Liver (tissue), 9 donors: ENCODE results near the gene PPP2CA. TPM values are rescaled to one million over a fixed set of nuclear protein-coding genes. Genes with fewer than 3 reads are reported as not detected.

Experiments used
- DNase-seq: peaks from one replicate; pipeline ENCODE4 v3.0.0-alpha.2; 2017; ENCODE audit warnings: low spot score
- H3K27ac ChIP-seq, 2 donors: one replicate each; pipeline ENCODE4 v1.7.0; 2013; ENCODE audit warnings: inconsistent platforms in 2 of 2, low read length in 2 of 2, control low read depth in 1 of 2, low read depth in 1 of 2, mild to moderate bottlenecking in 1 of 2
- H3K27me3 ChIP-seq, 4 donors: one replicate each; pipeline versions ENCODE4 v1.6.1 to v1.7.0; 2013; ENCODE audit warnings: low read length in 3 of 4, inconsistent platforms in 1 of 4, mild to moderate bottlenecking in 1 of 4, moderate library complexity in 1 of 4; ENCODE audit not compliant: control insufficient read depth in 4 of 4, insufficient read depth in 4 of 4
- H3K36me3 ChIP-seq, 4 donors: one replicate each; pipeline versions ENCODE4 v1.6.1 to v1.7.0; 2013; ENCODE audit warnings: low read length in 3 of 4, mild to moderate bottlenecking in 3 of 4, low read depth in 1 of 4, moderate library complexity in 1 of 4; ENCODE audit not compliant: control insufficient read depth in 4 of 4, insufficient read depth in 3 of 4
- H3K4me1 ChIP-seq, 4 donors: one replicate each; pipeline versions ENCODE4 v1.6.1 to v1.7.0; 2013; ENCODE audit warnings: low read length in 3 of 4, mild to moderate bottlenecking in 3 of 4, moderate library complexity in 1 of 4; ENCODE audit not compliant: control insufficient read depth in 4 of 4, insufficient read depth in 4 of 4
- H3K4me3 ChIP-seq, 3 donors: one replicate each; pipeline versions ENCODE4 v1.6.1 to v1.7.0; 2013; ENCODE audit warnings: low read length in 3 of 3, control low read depth in 1 of 3, low read depth in 1 of 3, mild to moderate bottlenecking in 1 of 3
- H3K9ac ChIP-seq, 2 donors: one replicate each; pipeline ENCODE4 v1.7.0; 2013; ENCODE audit warnings: low read length in 2 of 2, mild to moderate bottlenecking in 2 of 2, moderate library complexity in 2 of 2, control low read depth in 1 of 2, low read depth in 1 of 2
- H3K9me3 ChIP-seq, 4 donors: one replicate each; pipeline versions ENCODE4 v1.6.1 to v1.7.0; 2013; ENCODE audit warnings: low read length in 3 of 4; ENCODE audit not compliant: control insufficient read depth in 4 of 4
- CTCF ChIP-seq: fragments of 150-350 bp; IDR thresholded peaks from 2 replicates; pipeline ENCODE4 v1.5.1; 2017; ENCODE audit warnings: improper control_type of control experiment, low read depth, low read length; ENCODE audit not compliant: missing input control
- EGR1 ChIP-seq, 2 donors: IDR thresholded peaks; 2 replicates each; pipeline ENCODE4 v1.6.1; 2016 to 2018; ENCODE audit warnings: antibody characterized with exemption in 2 of 2, low read depth in 2 of 2
- FOXA1 ChIP-seq: IDR thresholded peaks from 2 replicates; pipeline ENCODE4 v1.6.1; 2016; ENCODE audit warnings: antibody characterized with exemption
- FOXA2 ChIP-seq: IDR thresholded peaks from 2 replicates; pipeline ENCODE4 v1.6.1; 2016; ENCODE audit warnings: antibody characterized with exemption
- GABPA ChIP-seq, 2 donors: IDR thresholded peaks in 1 of 2; conservative IDR thresholded peaks in 1 of 2; 2 replicates each; pipeline ENCODE4 v1.6.1; 2016; ENCODE audit warnings: antibody characterized with exemption in 2 of 2, mild to moderate bottlenecking in 1 of 2, moderate library complexity in 1 of 2
- HNF4A ChIP-seq, 2 donors: conservative IDR thresholded peaks; 2 replicates each; pipeline ENCODE4 v1.6.1; 2016; ENCODE audit warnings: antibody characterized with exemption in 2 of 2, mild to moderate bottlenecking in 2 of 2
- HNF4G ChIP-seq: IDR thresholded peaks from 2 replicates; pipeline ENCODE4 v1.6.1; 2016; ENCODE audit warnings: antibody characterized with exemption
- JUND ChIP-seq, 2 donors: IDR thresholded peaks; 2 replicates each; pipeline ENCODE4 v1.6.1; 2016; ENCODE audit warnings: antibody characterized with exemption in 2 of 2
- MAX ChIP-seq: IDR thresholded peaks from 2 replicates; pipeline ENCODE4 v1.6.1; 2016; ENCODE audit warnings: antibody characterized with exemption
- NR2F2 ChIP-seq: IDR thresholded peaks from 2 replicates; pipeline ENCODE4 v1.6.1; 2016; ENCODE audit warnings: antibody characterized with exemption
- RAD21 ChIP-seq, 2 donors: IDR thresholded peaks; 2 replicates each; pipeline ENCODE4 v1.6.1; 2016; ENCODE audit warnings: antibody characterized with exemption in 2 of 2, mild to moderate bottlenecking in 2 of 2
- RXRA ChIP-seq, 2 donors: IDR thresholded peaks; 2 replicates each; pipeline ENCODE4 v1.6.1; 2017 to 2018; ENCODE audit warnings: antibody characterized with exemption in 2 of 2, mild to moderate bottlenecking in 1 of 2
- SP1 ChIP-seq: IDR thresholded peaks from 2 replicates; pipeline ENCODE4 v1.6.1; 2018; ENCODE audit warnings: antibody characterized with exemption, mild to moderate bottlenecking
- TAF1 ChIP-seq: conservative IDR thresholded peaks from 2 replicates; pipeline ENCODE4 v1.6.1; 2016; ENCODE audit warnings: antibody characterized with exemption, mild to moderate bottlenecking
- YY1 ChIP-seq: IDR thresholded peaks from 2 replicates; pipeline ENCODE4 v1.6.1; 2016; ENCODE audit warnings: antibody characterized with exemption, mild to moderate bottlenecking
- WGBS: extraction: QIAGEN DNeasy Blood & Tissue Kit; methylation state at CpG from one replicate; pipeline ENCODE4 v1.1.7; 2013; 5-methylcytosine and 5-hydroxymethylcytosine counted together
- polyA plus RNA-seq, 2 donors: library from polyadenylated mRNA; stranded (reverse) in 1 of 2; unstranded in 1 of 2; fragments of 200-250 nt in 1 of 2; fragments of >200 nt in 1 of 2; fragmentation: Nextera tagmentation in 1 of 2; extraction: Ambion mirVana in 1 of 2; gene quantifications; one replicate each; pipeline versions ENCODE4 v1.2.1 to v1.2.3, GENCODE V29; 2013 to 2015
- total RNA-seq, 2 donors: library from RNA; depleted of rRNA; stranded (reverse); fragments of >200 nt; gene quantifications; one replicate each; pipeline ENCODE4 v1.2.3, GENCODE V29; 2014
- TF ChIP-seq, protein P1 (sequence below): IDR thresholded peaks from 2 replicates; pipeline ENCODE4 v1.6.1; 2016; ENCODE audit warnings: antibody characterized with exemption, mild to moderate bottlenecking
- TF ChIP-seq, protein P2 (sequence below): IDR thresholded peaks from 2 replicates; pipeline ENCODE4 v1.6.1; 2016; ENCODE audit warnings: antibody characterized with exemption
- TF ChIP-seq, protein P3 (sequence below): IDR thresholded peaks from 2 replicates; pipeline ENCODE4 v1.6.1; 2016; ENCODE audit warnings: antibody characterized with exemption
- donor health status: healthy.
- donor health status: healthy.
- donor health status: healthy.
- donor health status: healthy.
- donor health status: healthy.

Gene PPP2CA
- total and polyA plus RNA-seq, 4 donors = 43.3 to 71.6 (median 55.1) TPM

DNA sequence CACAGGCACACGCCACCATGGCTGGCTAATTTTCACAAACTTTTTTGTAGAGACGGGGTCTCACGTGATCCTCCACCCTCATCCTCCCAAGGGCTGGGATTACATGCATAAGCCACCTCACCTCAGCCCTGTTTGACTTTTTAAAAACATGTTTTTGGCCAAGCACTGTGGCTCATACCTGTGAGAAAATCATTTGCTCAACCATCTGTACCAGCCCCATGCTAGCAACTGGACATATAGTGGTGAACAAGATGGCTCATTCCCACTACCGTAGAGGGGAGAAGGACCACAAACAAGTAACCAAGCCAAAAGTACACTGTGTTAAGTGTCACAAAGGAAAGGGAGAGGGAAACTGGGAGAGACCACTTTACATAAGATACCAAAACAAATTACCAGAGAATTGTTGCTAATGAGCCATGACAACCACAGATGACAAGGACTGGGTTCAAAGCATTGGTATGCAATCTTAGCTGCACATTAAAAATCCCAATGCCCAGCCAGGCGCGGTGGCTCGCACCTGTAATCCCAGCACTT, 19.2 kb downstream of the PPP2CA start:
- no peak for TF ChIP-seq HNF4G
- no peak for TF ChIP-seq FOXA1
- TF ChIP-seq HNF4A (conservative IDR thresholded peaks at IDR 0.05) = no peak
- no peak for TF ChIP-seq RXRA (IDR thresholded peaks at IDR 0.05)
- TF ChIP-seq MAX = no peak
- 83% methylated on average over 7 of the region's 7 CpGs for WGBS

DNA sequence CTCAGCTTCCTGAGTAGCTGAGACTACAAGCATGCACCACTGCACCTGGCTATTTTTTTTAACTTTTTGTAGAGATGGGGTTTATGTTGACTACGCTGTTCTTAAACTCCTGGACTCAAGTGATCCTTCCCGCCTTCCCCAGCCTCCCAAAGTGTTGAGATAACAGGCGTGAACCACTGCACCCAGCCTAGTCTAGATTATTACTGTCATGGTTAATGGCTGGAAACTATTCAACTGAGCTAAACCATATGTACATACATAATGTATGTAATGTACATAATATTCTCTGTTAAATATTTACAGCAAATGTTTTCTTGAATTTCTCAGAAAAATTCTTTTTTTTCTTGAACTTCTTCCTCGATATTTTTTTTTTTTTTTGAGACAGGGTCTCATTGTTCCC, 21.3 kb downstream of the PPP2CA start:
- DNase-seq = no peak
- no peak for TF ChIP-seq JUND (IDR thresholded peaks at IDR 0.05)
- TF ChIP-seq FOXA2 = no peak
- TF ChIP-seq, protein P1, sequence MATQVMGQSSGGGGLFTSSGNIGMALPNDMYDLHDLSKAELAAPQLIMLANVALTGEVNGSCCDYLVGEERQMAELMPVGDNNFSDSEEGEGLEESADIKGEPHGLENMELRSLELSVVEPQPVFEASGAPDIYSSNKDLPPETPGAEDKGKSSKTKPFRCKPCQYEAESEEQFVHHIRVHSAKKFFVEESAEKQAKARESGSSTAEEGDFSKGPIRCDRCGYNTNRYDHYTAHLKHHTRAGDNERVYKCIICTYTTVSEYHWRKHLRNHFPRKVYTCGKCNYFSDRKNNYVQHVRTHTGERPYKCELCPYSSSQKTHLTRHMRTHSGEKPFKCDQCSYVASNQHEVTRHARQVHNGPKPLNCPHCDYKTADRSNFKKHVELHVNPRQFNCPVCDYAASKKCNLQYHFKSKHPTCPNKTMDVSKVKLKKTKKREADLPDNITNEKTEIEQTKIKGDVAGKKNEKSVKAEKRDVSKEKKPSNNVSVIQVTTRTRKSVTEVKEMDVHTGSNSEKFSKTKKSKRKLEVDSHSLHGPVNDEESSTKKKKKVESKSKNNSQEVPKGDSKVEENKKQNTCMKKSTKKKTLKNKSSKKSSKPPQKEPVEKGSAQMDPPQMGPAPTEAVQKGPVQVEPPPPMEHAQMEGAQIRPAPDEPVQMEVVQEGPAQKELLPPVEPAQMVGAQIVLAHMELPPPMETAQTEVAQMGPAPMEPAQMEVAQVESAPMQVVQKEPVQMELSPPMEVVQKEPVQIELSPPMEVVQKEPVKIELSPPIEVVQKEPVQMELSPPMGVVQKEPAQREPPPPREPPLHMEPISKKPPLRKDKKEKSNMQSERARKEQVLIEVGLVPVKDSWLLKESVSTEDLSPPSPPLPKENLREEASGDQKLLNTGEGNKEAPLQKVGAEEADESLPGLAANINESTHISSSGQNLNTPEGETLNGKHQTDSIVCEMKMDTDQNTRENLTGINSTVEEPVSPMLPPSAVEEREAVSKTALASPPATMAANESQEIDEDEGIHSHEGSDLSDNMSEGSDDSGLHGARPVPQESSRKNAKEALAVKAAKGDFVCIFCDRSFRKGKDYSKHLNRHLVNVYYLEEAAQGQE = no peak
- TF ChIP-seq RAD21 (IDR thresholded peaks at IDR 0.05) = no peak
- TF ChIP-seq, protein P2, sequence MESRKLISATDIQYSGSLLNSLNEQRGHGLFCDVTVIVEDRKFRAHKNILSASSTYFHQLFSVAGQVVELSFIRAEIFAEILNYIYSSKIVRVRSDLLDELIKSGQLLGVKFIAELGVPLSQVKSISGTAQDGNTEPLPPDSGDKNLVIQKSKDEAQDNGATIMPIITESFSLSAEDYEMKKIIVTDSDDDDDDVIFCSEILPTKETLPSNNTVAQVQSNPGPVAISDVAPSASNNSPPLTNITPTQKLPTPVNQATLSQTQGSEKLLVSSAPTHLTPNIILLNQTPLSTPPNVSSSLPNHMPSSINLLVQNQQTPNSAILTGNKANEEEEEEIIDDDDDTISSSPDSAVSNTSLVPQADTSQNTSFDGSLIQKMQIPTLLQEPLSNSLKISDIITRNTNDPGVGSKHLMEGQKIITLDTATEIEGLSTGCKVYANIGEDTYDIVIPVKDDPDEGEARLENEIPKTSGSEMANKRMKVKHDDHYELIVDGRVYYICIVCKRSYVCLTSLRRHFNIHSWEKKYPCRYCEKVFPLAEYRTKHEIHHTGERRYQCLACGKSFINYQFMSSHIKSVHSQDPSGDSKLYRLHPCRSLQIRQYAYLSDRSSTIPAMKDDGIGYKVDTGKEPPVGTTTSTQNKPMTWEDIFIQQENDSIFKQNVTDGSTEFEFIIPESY = no peak
- no peak for TF ChIP-seq HNF4G
- TF ChIP-seq MAX = no peak
- no peak for TF ChIP-seq NR2F2
- no peak for TF ChIP-seq RXRA (IDR thresholded peaks at IDR 0.05)
- TF ChIP-seq HNF4A (conservative IDR thresholded peaks at IDR 0.05) = no peak
- TF ChIP-seq CTCF = no peak
- TF ChIP-seq FOXA1 = no peak
- TF ChIP-seq SP1 = no peak
- no peak for TF ChIP-seq TAF1
- TF ChIP-seq, protein P3, sequence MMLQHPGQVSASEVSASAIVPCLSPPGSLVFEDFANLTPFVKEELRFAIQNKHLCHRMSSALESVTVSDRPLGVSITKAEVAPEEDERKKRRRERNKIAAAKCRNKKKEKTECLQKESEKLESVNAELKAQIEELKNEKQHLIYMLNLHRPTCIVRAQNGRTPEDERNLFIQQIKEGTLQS = no peak
- no peak for TF ChIP-seq YY1
- no peak for TF ChIP-seq EGR1 (IDR thresholded peaks at IDR 0.05; ENCODE audit: low read depth in 2 of 2)
- TF ChIP-seq GABPA (IDR thresholded peaks at IDR 0.05 in 1 of 2, conservative IDR thresholded peaks at IDR 0.05 in 1 of 2) = no peak
- H3K9me3 ChIP-seq = no peaks in the 10 kb centered on the region
- H3K4me1 ChIP-seq = peaks cover 0 to 7% (median 1%) of the 10 kb centered on the region in 4 donors
- no peak overlapping the region for H3K27ac ChIP-seq
- H3K9ac ChIP-seq = no peak overlapping the region
- 94% methylated on average over 4 of the region's 4 CpGs for WGBS
- H3K27me3 ChIP-seq = no peaks in the 10 kb centered on the region
- H3K36me3 ChIP-seq = peaks cover 14 to 35% (median 31%) of the 10 kb centered on the region in 4 donors
- no peak overlapping the region for H3K4me3 ChIP-seq

More for the DNA sequence above, 19.2 kb downstream of the PPP2CA start:
- Histone ChIP-seq H3K36me3 (peaks cover 8 to 20% (median 11%) of the 10 kb centered on the region in 4 donors), H3K9ac (no peak overlapping the region), H3K4me1 (peaks cover 0 to 8% (median 3%) of the 10 kb centered on the region in 4 donors), H3K27me3 (no peaks in the 10 kb centered on the region), H3K27ac (no peak overlapping the region), H3K4me3 (no peak overlapping the region), H3K9me3 (no peaks in the 10 kb centered on the region)
- no peak for DNase-seq
